ENCODE data around the gene PHRF1. TPM values are rescaled to one million over a fixed set of nuclear protein-coding genes. Genes with fewer than 3 reads are reported as not detected.

The PHRF1 gene
- total and polyA plus RNA-seq, 2 of the 4 experiments (the other 2 are of a cell fraction): 10.9 to 17.5 TPM

GRCh38 chr11:603154-603553 lies 26.9 kb downstream of the PHRF1 start:
- Histone ChIP-seq H2BK120ac (ENCODE audit: low read depth, low read length) (no peak overlapping the region), H3K79me1 (ENCODE audit: low read depth in 1 of 2, low read length in 2 of 2) (peaks cover 10 to 31% of the 10 kb centered on the region in 2 experiments), H3K36me3 (ENCODE audit: control insufficient read depth, insufficient read depth, low read length) (peaks cover 76% of the 10 kb centered on the region), H2AK5ac (ENCODE audit: low read depth, low read length) (no peak overlapping the region), H3K23ac (ENCODE audit: low read depth, low read length) (no peak overlapping the region), H2AFZ (replicated peaks; ENCODE audit: low read length, poor library complexity) (no peak overlapping the region), H4K91ac (ENCODE audit: insufficient read depth, low read depth, low read length) (no peak overlapping the region), H3K4me1 (ENCODE audit: control insufficient read depth, insufficient read depth, low read length) (no peaks in the 10 kb centered on the region), H3K4me2 (ENCODE audit: low read depth, low read length) (no peak overlapping the region), H2BK5ac (ENCODE audit: low read depth, low read length, poor library complexity, severe bottlenecking) (no peak overlapping the region), H3K18ac (ENCODE audit: low read depth, low read length) (no peak overlapping the region), H3K4me3 (ENCODE audit: insufficient read depth, low read depth, low read length) (no peak overlapping the region), H4K5ac (ENCODE audit: low read depth, low read length) (no peak overlapping the region), H3K27ac (ENCODE audit: insufficient read depth, low read length) (no peak overlapping the region), H3K9ac (ENCODE audit: low read depth, low read length) (no peak overlapping the region), H4K8ac (ENCODE audit: low read depth in 2 of 2, low read length in 2 of 2) (no peak overlapping the region), H2BK20ac (ENCODE audit: low read depth, low read length) (no peak overlapping the region), H3K4ac (ENCODE audit: low read depth, low read length) (no peak overlapping the region), H2BK15ac (ENCODE audit: low read depth, low read length) (no peak overlapping the region), H3K9me1 (ENCODE audit: insufficient read depth, low read length) (no peaks in the 10 kb centered on the region), H3K9me3 (ENCODE audit: control insufficient read depth, insufficient read depth, low read length) (no peaks in the 10 kb centered on the region), H3K27me3 (ENCODE audit: control insufficient read depth, insufficient read depth, low read length) (no peaks in the 10 kb centered on the region), H4K20me1 (ENCODE audit: insufficient read depth, low read length) (0 out of 2 replicates have a peak, but pooled peaks cover 4% of the 10 kb centered on the region), H2AK9ac (replicated peaks; ENCODE audit: low read depth, low read length, poor library complexity) (no peak overlapping the region), H3K56ac (ENCODE audit: extremely low read depth, insufficient read depth, low read length) (no peak overlapping the region), H3K14ac (replicated peaks; ENCODE audit: low read depth, low read length) (no peak overlapping the region)
- intact Hi-C loops (cut with micrococcal nuclease): no loop called here
- ChIA-PET CTCF (no interaction called here), POLR2A (ENCODE audit: unreplicated experiment) (no interaction called here)
- ATAC-seq (ENCODE audit: low read depth) (no peak), DNase-seq (no peak)
- in situ Hi-C loops (cut with MboI; ENCODE audit: low sequenced_read_pairs): no loop called here
- BruUV-seq (replicated peaks): no TSS peak
- TF ChIP-seq NFE2L2 (IDR thresholded peaks at IDR 0.05; ENCODE audit: low read depth, low read length) (no peak), USF2 (IDR thresholded peaks at IDR 0.05; ENCODE audit: low read depth, low read length) (no peak), MAFK (IDR thresholded peaks at IDR 0.05; ENCODE audit: low read depth, low read length) (no peak), RCOR1 (IDR thresholded peaks at IDR 0.05; ENCODE audit: insufficient replicate concordance, low read length) (no peak), MAZ (IDR thresholded peaks at IDR 0.05; ENCODE audit: borderline replicate concordance, low read depth, low read length) (no peak), CEBPB (IDR thresholded peaks at IDR 0.05; ENCODE audit: low read depth, low read length) (no peak), BHLHE40 (IDR thresholded peaks at IDR 0.05; ENCODE audit: low read depth, low read length) (no peak), CTCF (conservative IDR thresholded peaks at IDR 0.05; ENCODE audit: low read depth, low read length) (no peak), CHD1 (IDR thresholded peaks at IDR 0.05; ENCODE audit: low read depth, low read length) (no peak), SMC3 (IDR thresholded peaks at IDR 0.05; ENCODE audit: low read depth, low read length) (no peak), MXI1 (IDR thresholded peaks at IDR 0.05; ENCODE audit: borderline replicate concordance, low read depth, low read length) (no peak), FOS (IDR thresholded peaks at IDR 0.05; ENCODE audit: low read depth, low read length) (no peak)
- 67% methylated on average over 3 of the region's 13 CpGs; no CpG with 5 or more reads in 1 of the 2 experiments for WGBS, 2 experiments (ENCODE audit: extremely low coverage in 2 of 2, insufficient read length in 1 of 2)
- dilution Hi-C loops (cut with HindIII; ENCODE audit: low sequenced_read_pairs, unreplicated experiment): no loop called here

Data from IMR-90 (cell line).